ENCODE results near the gene TP53I13. TPM values are rescaled to one million over a fixed set of nuclear protein-coding genes. Genes with fewer than 3 reads are reported as not detected.
A peak's percentile ranks its signal among the peaks of the same experiment; 100 is the strongest.

Gene TP53I13
- total and polyA plus RNA-seq, 2 of the 13 experiments (the other 11 are each of a cell fraction or from before 2014, with no cell fraction given): 16.9 to 25.7 TPM

DNA sequence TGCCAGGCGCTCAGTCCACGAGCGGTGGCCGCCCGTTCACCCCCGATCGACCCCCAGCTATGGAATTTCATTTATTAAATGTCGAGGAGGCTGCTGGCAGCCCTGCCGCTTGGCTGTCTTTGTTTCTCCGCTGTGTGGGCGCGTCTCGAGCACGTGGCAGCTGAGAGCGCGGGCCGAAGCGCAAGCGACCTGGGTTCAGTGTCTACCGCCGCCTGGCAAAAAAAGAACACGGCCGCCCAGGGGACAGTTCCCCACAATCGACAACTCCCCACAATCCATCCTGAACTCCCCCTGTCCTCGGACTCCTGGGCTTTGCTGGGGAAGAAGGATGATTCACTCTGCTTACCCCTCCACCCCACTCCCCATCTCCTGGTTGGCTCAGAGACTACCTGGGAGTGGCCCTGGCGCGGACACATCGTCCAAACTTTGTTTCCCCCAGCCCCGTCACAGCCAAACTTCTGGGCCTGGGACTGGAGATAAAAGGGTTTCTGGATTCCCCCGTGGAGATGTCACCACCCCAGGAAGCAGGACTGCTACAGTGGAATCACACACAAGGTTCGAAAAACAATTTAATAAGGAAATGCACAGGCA lies 22.7 kb downstream of the TP53I13 start (continued):
- TF ChIP-seq BCLAF1 (IDR thresholded peaks at IDR 0.05): no peak
- TF ChIP-seq NCOA1 (CRISPR knock-in tag; IDR thresholded peaks at IDR 0.05): no peak
- no peak for TF ChIP-seq RFX5 (IDR thresholded peaks at IDR 0.05; ENCODE audit: low read depth, low read length)
- no peak for TF ChIP-seq ASH2L (IDR thresholded peaks at IDR 0.05; ENCODE audit: insufficient read length, low read depth, low read length)
- no peak for TF ChIP-seq RBM39 (IDR thresholded peaks at IDR 0.05; ENCODE audit: low read depth, low read length, poor library complexity, severe bottlenecking)
- no peak for TF ChIP-seq TEAD3 (CRISPR knock-in tag; optimal IDR thresholded peaks at IDR 0.05; ENCODE audit: borderline replicate concordance)
- no peak; the same call in 1 of the 2 replicates for TF ChIP-seq ETV5 (CRISPR knock-in tag; IDR thresholded peaks at IDR 0.05; ENCODE audit: borderline replicate concordance)
- TF ChIP-seq, protein P1, sequence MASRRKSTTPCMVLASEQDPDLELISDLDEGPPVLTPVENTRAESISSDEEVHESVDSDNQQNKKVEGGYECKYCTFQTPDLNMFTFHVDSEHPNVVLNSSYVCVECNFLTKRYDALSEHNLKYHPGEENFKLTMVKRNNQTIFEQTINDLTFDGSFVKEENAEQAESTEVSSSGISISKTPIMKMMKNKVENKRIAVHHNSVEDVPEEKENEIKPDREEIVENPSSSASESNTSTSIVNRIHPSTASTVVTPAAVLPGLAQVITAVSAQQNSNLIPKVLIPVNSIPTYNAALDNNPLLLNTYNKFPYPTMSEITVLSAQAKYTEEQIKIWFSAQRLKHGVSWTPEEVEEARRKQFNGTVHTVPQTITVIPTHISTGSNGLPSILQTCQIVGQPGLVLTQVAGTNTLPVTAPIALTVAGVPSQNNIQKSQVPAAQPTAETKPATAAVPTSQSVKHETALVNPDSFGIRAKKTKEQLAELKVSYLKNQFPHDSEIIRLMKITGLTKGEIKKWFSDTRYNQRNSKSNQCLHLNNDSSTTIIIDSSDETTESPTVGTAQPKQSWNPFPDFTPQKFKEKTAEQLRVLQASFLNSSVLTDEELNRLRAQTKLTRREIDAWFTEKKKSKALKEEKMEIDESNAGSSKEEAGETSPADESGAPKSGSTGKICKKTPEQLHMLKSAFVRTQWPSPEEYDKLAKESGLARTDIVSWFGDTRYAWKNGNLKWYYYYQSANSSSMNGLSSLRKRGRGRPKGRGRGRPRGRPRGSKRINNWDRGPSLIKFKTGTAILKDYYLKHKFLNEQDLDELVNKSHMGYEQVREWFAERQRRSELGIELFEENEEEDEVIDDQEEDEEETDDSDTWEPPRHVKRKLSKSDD (CRISPR knock-in tag; IDR thresholded peaks at IDR 0.05; ENCODE audit: low read depth): no peak
- TF ChIP-seq ZNF652 (CRISPR knock-in tag; IDR thresholded peaks at IDR 0.05; ENCODE audit: borderline replicate concordance, low read depth): no peak
- peak; percentile 49 for TF ChIP-seq FOXC1 (CRISPR knock-in tag; IDR thresholded peaks at IDR 0.05; ENCODE audit: borderline replicate concordance)
- peak; percentile 32; the same call in 1 of the 2 replicates for TF ChIP-seq ZBED4 (CRISPR knock-in tag; IDR thresholded peaks at IDR 0.05; ENCODE audit: borderline replicate concordance)
- no peak for TF ChIP-seq PRMT3 (CRISPR knock-in tag; IDR thresholded peaks at IDR 0.05; ENCODE audit: borderline replicate concordance, low read depth)
- TF ChIP-seq ZNF674 (CRISPR knock-in tag; IDR thresholded peaks at IDR 0.05; ENCODE audit: low read depth): 0 out of 2 replicates have a peak, but pooled peaks have one; percentile 79
- TF ChIP-seq ZNF616 (CRISPR knock-in tag; IDR thresholded peaks at IDR 0.05; ENCODE audit: low read depth): no peak
- no peak for TF ChIP-seq IRF2 (CRISPR knock-in tag; IDR thresholded peaks at IDR 0.05)
- no peak; the same call in 1 of the 2 replicates for TF ChIP-seq TGIF2 (CRISPR knock-in tag; IDR thresholded peaks at IDR 0.05)
- TF ChIP-seq ZNF101 (CRISPR knock-in tag; IDR thresholded peaks at IDR 0.05; ENCODE audit: borderline replicate concordance, low read depth): no peak
- no peak for TF ChIP-seq FIP1L1 (IDR thresholded peaks at IDR 0.05; ENCODE audit: borderline replicate concordance, insufficient read depth, low read depth, low read length)
- no peak for TF ChIP-seq ZNF496 (CRISPR knock-in tag; IDR thresholded peaks at IDR 0.05; ENCODE audit: insufficient replicate concordance)
- no peak for TF ChIP-seq PHF5A (CRISPR knock-in tag; IDR thresholded peaks at IDR 0.05; ENCODE audit: low read depth, unreplicated experiment)

Data from HepG2 (cell line).